HepG2 (cell line): ENCODE data around the gene TNFAIP8L3. TPM values are rescaled to one million over a fixed set of nuclear protein-coding genes. Genes with fewer than 3 reads are reported as not detected.

Experiments used
- ATAC-seq: fragments of 200-7000 bp; cut with Tn5 transposase; 3 replicates; pipeline ENCODE4 v1.9.1; 2020; ENCODE audit warnings: mild to moderate bottlenecking, moderate library complexity
- BruUV-seq: library from RNA; stranded (reverse); fragments of 400-500 nt; replicated peaks from 2 replicates; lab custom pipeline; 2021; lab: Mats Ljungman, UMichigan
- CTCF ChIA-PET: fragments of 300-600 bp; formaldehyde crosslinking; extraction: SDS; loops from one replicate; lab custom pipeline; 2021; ENCODE audit warnings: low total read pairs, inconsistent platforms, low intra/inter-chr PET ratio; lab: Yijun Ruan, JAX
- POLR2A ChIA-PET: fragments of 350-600 bp; sonication (Branson Sonifier 250); formaldehyde crosslinking; loops from one replicate; lab custom pipeline; 2020; ENCODE audit warnings: antibody characterized with exemption, inconsistent platforms; lab: Yijun Ruan, JAX
- DNase-seq: peaks from one replicate; pipeline ENCODE4 v3.0.0-alpha.2; 2015; ENCODE audit warnings: low spot score
- FAIRE-seq: peaks from 3 replicates; lab custom pipeline; 2011; peaks lifted over from hg19 to GRCh38; lab: Jason Lieb, UNC
- H2AFZ ChIP-seq: one replicate; pipeline ENCODE4 v1.6.1; 2011; ENCODE audit warnings: low read length, inconsistent platforms
- H3K27ac ChIP-seq: fragments of 300-600 bp; 3 replicates; pipeline ENCODE4 v1.8.0; 2011; ENCODE audit warnings: mixed run types, mild to moderate bottlenecking, mixed read lengths, low read length, inconsistent platforms; ENCODE audit not compliant: insufficient read depth; ENCODE audit errors: extremely low read length
- H3K27me3 ChIP-seq, 2 experiments: fragments of 200-600 bp in 1 of 2; 2 replicates in 1 of 2; 3 replicates in 1 of 2; pipeline versions ENCODE4 v1.6.0 to v1.8.0; 2011; ENCODE audit warnings: low read length in 2 of 2, mild to moderate bottlenecking in 2 of 2, moderate library complexity in 2 of 2, inconsistent platforms in 1 of 2; ENCODE audit not compliant: insufficient read depth in 2 of 2, control insufficient read depth in 1 of 2
- H3K36me3 ChIP-seq, 2 experiments: fragments of 200-600 bp in 1 of 2; replicated peaks in 1 of 2; 2 replicates in 1 of 2; 3 replicates in 1 of 2; pipeline versions ENCODE4 v1.5.1 to v1.8.0; 2011; ENCODE audit warnings: low read length in 2 of 2, inconsistent platforms in 1 of 2; ENCODE audit not compliant: insufficient read depth in 2 of 2, control insufficient read depth in 1 of 2
- H3K4me1 ChIP-seq: 2 replicates; pipeline ENCODE4 v1.5.1; 2012; ENCODE audit warnings: low read length, inconsistent platforms; ENCODE audit not compliant: insufficient read depth
- H3K4me2 ChIP-seq: 2 replicates; pipeline ENCODE4 v1.6.0; 2011; ENCODE audit warnings: low read depth, low read length, inconsistent platforms
- H3K4me3 ChIP-seq, 3 experiments: fragments of 200-600 bp in 1 of 3; sonication (generic), shearing (Covaris generic) in 1 of 3; replicated peaks in 1 of 3; 2 replicates each; pipeline ENCODE4 v1.5.1; 2011 to 2016; ENCODE audit warnings: low read length in 3 of 3, inconsistent platforms in 2 of 3, low read depth in 2 of 3, mild to moderate bottlenecking in 2 of 3, control low read depth in 1 of 3, mixed read lengths in 1 of 3; ENCODE audit not compliant: insufficient read depth in 1 of 3
- H3K79me2 ChIP-seq: one replicate; pipeline ENCODE4 v1.6.1; 2011; ENCODE audit warnings: low read length, inconsistent platforms; ENCODE audit not compliant: insufficient read depth
- H3K9ac ChIP-seq: 2 replicates; pipeline ENCODE4 v1.6.0; 2011; ENCODE audit warnings: mild to moderate bottlenecking, low read depth, low read length, inconsistent platforms; ENCODE audit not compliant: insufficient read depth
- H3K9me3 ChIP-seq: 2 replicates; pipeline ENCODE4 v1.5.1; 2012; ENCODE audit warnings: mild to moderate bottlenecking, low read length
- H4K20me1 ChIP-seq: 2 replicates; pipeline ENCODE4 v1.6.0; 2011; ENCODE audit warnings: inconsistent platforms, mild to moderate bottlenecking, low read length, moderate library complexity; ENCODE audit not compliant: insufficient read depth
- CAMTA2 ChIP-seq: sonication (generic); formaldehyde crosslinking; IDR thresholded peaks from 2 replicates; pipeline ENCODE4 v1.4.0; 2020; ENCODE audit warnings: mild to moderate bottlenecking, missing genetic modification reagents, borderline replicate concordance
- FOXK2 ChIP-seq: fragments of 450-650 bp; IDR thresholded peaks from 2 replicates; pipeline ENCODE4 v1.6.1; 2016
- ZNF101 ChIP-seq: sonication (generic); formaldehyde crosslinking; IDR thresholded peaks from 2 replicates; pipeline ENCODE4 v1.4.0; 2020; ENCODE audit warnings: mild to moderate bottlenecking, low read depth, missing genetic modification reagents, borderline replicate concordance
- ZNF567 ChIP-seq: sonication (generic); formaldehyde crosslinking; IDR thresholded peaks from 2 replicates; pipeline ENCODE4 v1.8.1; 2023; ENCODE audit warnings: mild to moderate bottlenecking, missing genetic modification reagents, borderline replicate concordance
- WGBS: methylation state at CpG from one replicate; pipeline ENCODE4 v1.1.6; 2017; ENCODE audit warnings: low lambda C conversion rate; 5-methylcytosine and 5-hydroxymethylcytosine counted together
- in situ Hi-C: cut with HindIII; loops from 2 replicates; pipeline ENCODE4 v1.10.0; 2017; ENCODE audit warnings: low pct_unique_long_range_greater_than_20kb; ENCODE audit not compliant: extremely low pct_ligation_motif_present
- intact Hi-C: fragments of 100-400 bp; cut with micrococcal nuclease; formaldehyde crosslinking; loops from one replicate; pipeline ENCODE4 v1.10.0; 2022; ENCODE audit not compliant: unreplicated experiment
- polyA plus RNA-seq, 8 experiments: library from polyadenylated mRNA; depleted of rRNA in 3 of 8; stranded (reverse) in 7 of 8; unstranded in 1 of 8; fragments of >200 nt; fragmentation: Illumina TruSeq in 4 of 8; extraction: Trizol in 4 of 8; gene quantifications; 2 replicates each; pipeline versions ENCODE4 v1.2.1 to v1.2.3, GENCODE V29; 2011 to 2016; ENCODE audit warnings: low read depth in 4 of 8, missing spikeins in 1 of 8, mixed read lengths in 1 of 8; ENCODE audit not compliant: insufficient read depth in 1 of 8
- total RNA-seq, 5 experiments: library from RNA; depleted of rRNA; stranded (reverse); fragments of >200 nt; fragmentation: Illumina TruSeq; extraction: Trizol; gene quantifications; 2 replicates each; pipeline ENCODE4 v1.2.3, GENCODE V29; 2016; ENCODE audit warnings: low read depth in 1 of 5
- TF ChIP-seq, protein P1 (sequence below): sonication (generic); formaldehyde crosslinking; IDR thresholded peaks from 2 replicates; pipeline ENCODE4 v1.4.0; 2020; ENCODE audit warnings: mild to moderate bottlenecking, missing genetic modification reagents

The TNFAIP8L3 gene
- total and polyA plus RNA-seq, 2 of the 13 experiments (the other 11 are each of a cell fraction or from before 2014, with no cell fraction given): 0.15 to 4.0 TPM

GRCh38 chr15:51103330-51103729, 8.6 kb upstream of the TNFAIP8L3 start:
- TF ChIP-seq ZNF567 (CRISPR knock-in tag): no peak
- TF ChIP-seq, protein P1, sequence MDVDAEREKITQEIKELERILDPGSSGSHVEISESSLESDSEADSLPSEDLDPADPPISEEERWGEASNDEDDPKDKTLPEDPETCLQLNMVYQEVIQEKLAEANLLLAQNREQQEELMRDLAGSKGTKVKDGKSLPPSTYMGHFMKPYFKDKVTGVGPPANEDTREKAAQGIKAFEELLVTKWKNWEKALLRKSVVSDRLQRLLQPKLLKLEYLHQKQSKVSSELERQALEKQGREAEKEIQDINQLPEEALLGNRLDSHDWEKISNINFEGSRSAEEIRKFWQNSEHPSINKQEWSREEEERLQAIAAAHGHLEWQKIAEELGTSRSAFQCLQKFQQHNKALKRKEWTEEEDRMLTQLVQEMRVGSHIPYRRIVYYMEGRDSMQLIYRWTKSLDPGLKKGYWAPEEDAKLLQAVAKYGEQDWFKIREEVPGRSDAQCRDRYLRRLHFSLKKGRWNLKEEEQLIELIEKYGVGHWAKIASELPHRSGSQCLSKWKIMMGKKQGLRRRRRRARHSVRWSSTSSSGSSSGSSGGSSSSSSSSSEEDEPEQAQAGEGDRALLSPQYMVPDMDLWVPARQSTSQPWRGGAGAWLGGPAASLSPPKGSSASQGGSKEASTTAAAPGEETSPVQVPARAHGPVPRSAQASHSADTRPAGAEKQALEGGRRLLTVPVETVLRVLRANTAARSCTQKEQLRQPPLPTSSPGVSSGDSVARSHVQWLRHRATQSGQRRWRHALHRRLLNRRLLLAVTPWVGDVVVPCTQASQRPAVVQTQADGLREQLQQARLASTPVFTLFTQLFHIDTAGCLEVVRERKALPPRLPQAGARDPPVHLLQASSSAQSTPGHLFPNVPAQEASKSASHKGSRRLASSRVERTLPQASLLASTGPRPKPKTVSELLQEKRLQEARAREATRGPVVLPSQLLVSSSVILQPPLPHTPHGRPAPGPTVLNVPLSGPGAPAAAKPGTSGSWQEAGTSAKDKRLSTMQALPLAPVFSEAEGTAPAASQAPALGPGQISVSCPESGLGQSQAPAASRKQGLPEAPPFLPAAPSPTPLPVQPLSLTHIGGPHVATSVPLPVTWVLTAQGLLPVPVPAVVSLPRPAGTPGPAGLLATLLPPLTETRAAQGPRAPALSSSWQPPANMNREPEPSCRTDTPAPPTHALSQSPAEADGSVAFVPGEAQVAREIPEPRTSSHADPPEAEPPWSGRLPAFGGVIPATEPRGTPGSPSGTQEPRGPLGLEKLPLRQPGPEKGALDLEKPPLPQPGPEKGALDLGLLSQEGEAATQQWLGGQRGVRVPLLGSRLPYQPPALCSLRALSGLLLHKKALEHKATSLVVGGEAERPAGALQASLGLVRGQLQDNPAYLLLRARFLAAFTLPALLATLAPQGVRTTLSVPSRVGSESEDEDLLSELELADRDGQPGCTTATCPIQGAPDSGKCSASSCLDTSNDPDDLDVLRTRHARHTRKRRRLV (CRISPR knock-in tag): no peak
- no peak for TF ChIP-seq FOXK2
- no peak for TF ChIP-seq ZNF101 (CRISPR knock-in tag)
- no peak for TF ChIP-seq CAMTA2 (CRISPR knock-in tag)
- no peaks in the 10 kb centered on the region for H3K27me3 ChIP-seq
- BruUV-seq: no TSS peak
- in situ Hi-C loops (no loop called here), intact Hi-C loops (no loop called here)
- no peaks in the 10 kb centered on the region; the same call in 1 of the 2 replicates for H4K20me1 ChIP-seq
- no peak for ATAC-seq
- H3K36me3 ChIP-seq: no peaks in the 10 kb centered on the region
- FAIRE-seq: no peak
- no peak overlapping the region for H2AFZ ChIP-seq
- peaks cover 1% of the 10 kb centered on the region for H3K4me1 ChIP-seq
- WGBS: 59% methylated on average over 1 of the region's 1 CpG
- CTCF ChIA-PET: no interaction called here
- no peak overlapping the region for H3K9ac ChIP-seq
- peaks cover 2% of the 10 kb centered on the region for H3K79me2 ChIP-seq
- no peak overlapping the region for H3K4me3 ChIP-seq
- H3K9me3 ChIP-seq: no peaks in the 10 kb centered on the region
- POLR2A ChIA-PET: no interaction called here
- no peak overlapping the region for H3K27ac ChIP-seq
- DNase-seq: no peak
- H3K4me2 ChIP-seq: no peak overlapping the region
